Neural crest cell (in vitro differentiated cells): Measurements from ENCODE around the gene KIF26B. TPM values are rescaled to one million over a fixed set of nuclear protein-coding genes. Genes with fewer than 3 reads are reported as not detected.

ENCODE experiments used
- DNase-seq: peaks from one replicate; pipeline ENCODE4 v3.0.0; 2021; ENCODE audit warnings: low read depth, mixed read lengths, low spot score
- H3K27ac Mint-ChIP-seq: one replicate; pipeline ENCODE4 v1.8.0; 2021; ENCODE audit warnings: mild to moderate bottlenecking, mixed read lengths; ENCODE audit not compliant: unreplicated experiment
- H3K27me3 Mint-ChIP-seq: 2 replicates; pipeline ENCODE4 v1.8.0; 2021; ENCODE audit warnings: low read depth, mild to moderate bottlenecking, mixed read lengths
- H3K36me3 Mint-ChIP-seq: 2 replicates; pipeline ENCODE4 v1.8.0; 2021; ENCODE audit warnings: low read depth, mild to moderate bottlenecking, mixed read lengths
- H3K4me1 Mint-ChIP-seq: 2 replicates; pipeline ENCODE4 v1.8.0; 2021; ENCODE audit warnings: mixed read lengths
- H3K4me3 Mint-ChIP-seq: one replicate; pipeline ENCODE4 v1.8.0; 2021; ENCODE audit warnings: mild to moderate bottlenecking, mixed read lengths
- H3K9me3 Mint-ChIP-seq: 2 replicates; pipeline ENCODE4 v1.8.0; 2021; ENCODE audit warnings: mixed read lengths
- total RNA-seq: library from RNA; stranded (reverse); gene quantifications from 2 replicates; pipeline ENCODE4 v1.2.1, GENCODE V29; 2021
- TF ChIP-seq, protein P1 (sequence below): fragments of 200-600 bp; sonication (generic); conservative IDR thresholded peaks from 2 replicates; pipeline ENCODE4 v1.5.0; 2021; ENCODE audit warnings: antibody characterized with exemption, mild to moderate bottlenecking

The KIF26B gene
- total RNA-seq, 1 donor from 2014 or later = 6.2 TPM

DNA sequence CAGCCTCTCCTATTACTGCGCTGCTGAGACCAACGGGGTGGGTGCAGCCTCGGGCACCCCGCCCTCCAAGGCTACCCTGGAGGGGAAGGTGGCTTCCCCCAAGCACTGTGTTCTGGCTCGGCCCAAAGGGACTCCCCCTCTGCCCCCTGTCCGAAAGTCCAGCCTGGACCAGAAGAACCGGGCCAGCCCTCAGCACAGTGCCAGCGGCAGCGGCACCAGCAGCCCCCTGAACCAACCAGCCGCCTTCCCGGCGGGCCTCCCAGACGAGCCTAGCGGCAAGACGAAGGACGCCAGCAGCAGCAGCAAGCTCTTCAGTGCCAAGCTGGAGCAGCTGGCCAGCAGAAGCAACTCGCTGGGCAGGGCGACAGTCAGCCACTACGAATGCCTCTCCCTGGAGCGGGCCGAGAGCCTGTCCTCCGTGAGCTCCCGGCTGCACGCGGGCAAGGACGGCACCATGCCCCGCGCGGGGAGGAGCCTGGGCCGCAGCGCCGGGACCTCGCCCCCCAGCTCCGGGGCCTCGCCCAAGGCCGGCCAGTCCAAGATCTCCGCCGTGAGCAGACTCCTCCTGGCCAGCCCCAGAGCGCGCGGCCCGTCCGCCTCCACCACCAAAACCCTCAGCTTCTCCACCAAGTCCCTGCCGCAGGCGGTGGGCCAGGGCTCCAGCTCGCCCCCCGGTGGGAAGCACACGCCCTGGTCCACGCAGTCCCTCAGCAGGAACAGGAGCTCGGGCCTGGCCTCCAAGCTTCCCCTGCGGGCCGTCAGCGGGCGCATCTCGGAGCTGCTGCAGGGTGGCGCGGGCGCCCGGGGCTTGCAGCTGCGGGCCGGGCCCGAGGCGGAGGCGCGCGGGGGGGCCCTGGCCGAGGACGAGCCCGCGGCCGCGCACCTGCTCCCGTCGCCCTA lies 533.1 kb downstream of the KIF26B start:
- Mint-ChIP-seq H3K9me3 (no peaks in the 10 kb centered on the region), H3K4me1 (peaks cover 8% of the 10 kb centered on the region), H3K4me3 (no peak overlapping the region), H3K27me3 (no peaks in the 10 kb centered on the region), H3K36me3 (no peaks in the 10 kb centered on the region), H3K27ac (no peak overlapping the region)
- TF ChIP-seq, protein P1, sequence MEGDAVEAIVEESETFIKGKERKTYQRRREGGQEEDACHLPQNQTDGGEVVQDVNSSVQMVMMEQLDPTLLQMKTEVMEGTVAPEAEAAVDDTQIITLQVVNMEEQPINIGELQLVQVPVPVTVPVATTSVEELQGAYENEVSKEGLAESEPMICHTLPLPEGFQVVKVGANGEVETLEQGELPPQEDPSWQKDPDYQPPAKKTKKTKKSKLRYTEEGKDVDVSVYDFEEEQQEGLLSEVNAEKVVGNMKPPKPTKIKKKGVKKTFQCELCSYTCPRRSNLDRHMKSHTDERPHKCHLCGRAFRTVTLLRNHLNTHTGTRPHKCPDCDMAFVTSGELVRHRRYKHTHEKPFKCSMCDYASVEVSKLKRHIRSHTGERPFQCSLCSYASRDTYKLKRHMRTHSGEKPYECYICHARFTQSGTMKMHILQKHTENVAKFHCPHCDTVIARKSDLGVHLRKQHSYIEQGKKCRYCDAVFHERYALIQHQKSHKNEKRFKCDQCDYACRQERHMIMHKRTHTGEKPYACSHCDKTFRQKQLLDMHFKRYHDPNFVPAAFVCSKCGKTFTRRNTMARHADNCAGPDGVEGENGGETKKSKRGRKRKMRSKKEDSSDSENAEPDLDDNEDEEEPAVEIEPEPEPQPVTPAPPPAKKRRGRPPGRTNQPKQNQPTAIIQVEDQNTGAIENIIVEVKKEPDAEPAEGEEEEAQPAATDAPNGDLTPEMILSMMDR = no peak
- DNase-seq = peak; percentile 8

DNA sequence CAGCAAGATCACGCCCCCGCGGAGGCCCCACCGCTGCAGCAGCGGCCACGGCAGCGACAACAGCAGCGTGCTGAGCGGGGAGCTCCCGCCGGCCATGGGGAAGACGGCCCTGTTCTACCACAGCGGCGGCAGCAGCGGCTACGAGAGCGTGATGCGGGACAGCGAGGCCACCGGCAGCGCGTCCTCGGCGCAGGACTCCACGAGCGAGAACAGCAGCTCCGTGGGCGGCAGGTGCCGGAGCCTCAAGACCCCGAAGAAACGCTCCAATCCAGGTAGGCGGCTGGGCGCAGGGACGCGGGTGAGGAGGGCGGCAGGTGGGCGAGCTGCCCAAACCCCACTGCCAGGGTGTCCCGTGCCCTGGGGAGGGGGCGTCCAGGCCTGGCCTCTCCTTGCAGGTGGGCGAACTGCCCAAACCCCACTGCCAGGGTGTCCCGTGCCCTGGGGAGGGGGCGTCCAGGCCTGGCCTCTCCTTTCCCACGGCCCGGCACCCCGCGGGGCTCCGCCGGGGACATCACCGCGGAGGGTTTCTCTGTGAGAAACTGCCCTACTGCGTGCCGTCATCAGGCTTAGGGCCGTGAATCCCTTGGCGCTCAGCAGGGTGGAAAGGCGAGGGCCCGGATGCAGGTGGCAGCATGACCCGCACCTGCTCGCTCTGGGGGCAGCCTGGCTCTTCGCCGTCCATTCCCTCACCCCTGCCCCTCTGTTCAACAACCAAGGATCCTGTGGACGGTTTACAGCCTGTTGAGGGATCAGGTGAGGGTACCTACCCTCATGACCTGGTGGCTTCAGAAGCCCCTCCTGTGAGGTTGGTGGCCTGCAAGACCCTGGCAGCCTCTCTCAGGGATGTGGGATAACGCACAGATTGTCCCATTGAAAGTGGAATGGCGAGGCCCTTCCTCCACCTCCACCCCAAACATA lies 534.0 kb downstream of the KIF26B start:
- no peaks in the 10 kb centered on the region for H3K27me3 Mint-ChIP-seq
- TF ChIP-seq, protein P1 = no peak
- H3K9me3 Mint-ChIP-seq = no peaks in the 10 kb centered on the region
- peaks cover under 1% of the 10 kb centered on the region for H3K4me1 Mint-ChIP-seq
- no peak overlapping the region for H3K4me3 Mint-ChIP-seq
- H3K36me3 Mint-ChIP-seq = no peaks in the 10 kb centered on the region
- no peak for DNase-seq
- no peak overlapping the region for H3K27ac Mint-ChIP-seq

DNA sequence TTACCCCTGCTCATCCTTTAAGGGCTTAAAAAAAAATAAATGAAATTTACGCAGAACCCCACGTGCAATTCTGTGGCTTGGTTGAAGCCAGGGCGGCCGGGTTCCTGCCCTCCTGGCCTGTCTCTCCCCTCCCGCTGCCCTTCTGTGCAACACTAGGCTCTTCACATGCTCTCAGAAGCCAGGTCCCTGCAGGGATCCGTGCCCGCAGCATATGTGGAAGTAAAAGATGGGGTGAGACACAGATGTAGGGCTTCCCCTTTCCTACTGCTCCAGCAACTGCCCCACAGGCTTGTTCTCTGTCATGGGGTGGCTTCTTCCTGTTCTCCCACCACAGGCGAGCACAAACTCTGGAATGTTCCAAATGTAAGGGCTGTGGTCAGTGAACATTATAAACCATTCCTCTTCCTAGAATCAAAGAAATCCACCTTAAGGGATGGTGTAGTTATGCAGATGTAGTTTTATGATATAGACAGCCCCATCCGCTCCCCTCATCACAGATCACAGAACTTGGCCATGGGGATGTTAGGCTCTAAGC lies 535.4 kb downstream of the KIF26B start:
- Mint-ChIP-seq H3K9me3 (no peaks in the 10 kb centered on the region), H3K27me3 (no peaks in the 10 kb centered on the region), H3K27ac (no peak overlapping the region), H3K4me3 (no peak overlapping the region), H3K4me1 (no peaks in the 10 kb centered on the region), H3K36me3 (no peaks in the 10 kb centered on the region)
- DNase-seq = no peak
- TF ChIP-seq, protein P1 = no peak

DNA sequence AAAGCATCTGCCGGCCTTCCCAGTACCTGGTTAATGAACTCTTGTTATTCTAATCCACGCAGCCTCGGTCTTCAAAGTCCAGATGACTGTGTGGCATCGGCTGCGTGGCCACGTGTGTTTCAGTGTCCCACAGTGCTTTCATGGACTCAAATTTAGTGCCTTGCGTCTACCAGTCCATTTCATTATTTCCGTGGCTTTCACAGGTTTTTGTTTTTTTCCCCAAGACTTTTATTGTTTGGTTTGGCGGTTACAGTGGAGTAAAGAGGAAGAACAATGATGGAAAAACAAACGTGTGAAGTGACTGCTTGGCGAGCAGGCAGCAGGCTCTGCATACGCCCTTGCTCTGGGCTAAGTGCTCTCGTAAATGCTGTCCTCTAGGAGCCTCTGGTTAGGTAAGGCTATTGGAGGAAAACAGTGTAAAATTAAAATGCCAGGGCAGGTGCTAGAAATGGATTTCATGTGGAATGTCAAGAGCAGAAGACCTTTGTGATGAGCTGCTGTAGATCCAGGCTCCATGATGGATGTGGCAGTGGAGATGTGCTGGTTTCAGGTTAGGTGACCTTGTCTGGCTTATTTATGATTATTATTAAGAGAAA lies 536.3 kb downstream of the KIF26B start:
- H3K9me3 Mint-ChIP-seq = no peaks in the 10 kb centered on the region
- no peak overlapping the region for H3K4me3 Mint-ChIP-seq
- DNase-seq = no peak
- H3K4me1 Mint-ChIP-seq = no peaks in the 10 kb centered on the region
- no peak overlapping the region for H3K27ac Mint-ChIP-seq
- no peaks in the 10 kb centered on the region for H3K27me3 Mint-ChIP-seq
- TF ChIP-seq, protein P1 = no peak
- no peaks in the 10 kb centered on the region for H3K36me3 Mint-ChIP-seq

DNA sequence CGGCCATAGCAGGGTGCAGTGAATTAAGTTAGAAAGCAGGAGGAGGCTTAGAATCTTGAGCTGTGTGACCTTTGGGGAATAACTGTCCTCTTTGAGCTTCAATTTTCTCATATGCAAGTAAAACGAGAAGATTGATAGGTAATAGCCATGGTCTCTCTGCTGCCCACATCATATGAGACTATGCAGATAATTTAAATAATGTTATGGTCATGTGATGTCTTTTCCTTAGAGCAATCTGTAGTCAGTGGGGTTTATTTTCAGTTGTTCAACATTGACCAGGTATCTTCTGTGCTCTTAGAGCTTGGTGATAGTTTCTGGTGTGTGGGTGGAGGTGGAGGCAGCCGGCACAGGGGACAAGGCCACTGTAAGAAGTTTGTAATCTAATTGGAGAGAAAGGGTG lies 537.1 kb downstream of the KIF26B start:
- Mint-ChIP-seq H3K9me3 (no peaks in the 10 kb centered on the region), H3K4me1 (no peaks in the 10 kb centered on the region), H3K27ac (no peak overlapping the region), H3K36me3 (no peaks in the 10 kb centered on the region), H3K4me3 (no peak overlapping the region), H3K27me3 (no peaks in the 10 kb centered on the region)
- TF ChIP-seq, protein P1 = no peak
- no peak for DNase-seq
